ENCODE data around the gene ECI1.

The ECI1 gene

GRCh38 chr16:2284797-2285576, 33.6 kb upstream of the ECI1 start:
- H3K9me3 Mint-ChIP-seq = no peaks in the 10 kb centered on the region
- H3K4me3 Mint-ChIP-seq = no peak overlapping the region
- H3K36me3 Mint-ChIP-seq = peaks cover 3% of the 10 kb centered on the region
- peaks cover 2% of the 10 kb centered on the region for H3K4me1 Mint-ChIP-seq
- peaks cover 4% of the 10 kb centered on the region for H3K27me3 Mint-ChIP-seq
- DNase-seq (ENCODE audit: low spot score in 2 of 2) (no peak), ATAC-seq (ENCODE audit: low read depth) (no peak)
- H3K27ac Mint-ChIP-seq = no peak overlapping the region

- no peak overlapping the region for H3K4me3 Mint-ChIP-seq
- no peaks in the 10 kb centered on the region for H3K9me3 Mint-ChIP-seq
- peaks cover 3% of the 10 kb centered on the region for H3K36me3 Mint-ChIP-seq
- H3K27me3 Mint-ChIP-seq = peaks cover 4% of the 10 kb centered on the region
- DNase-seq (ENCODE audit: low spot score in 2 of 2) = no peak
- no peak overlapping the region for H3K27ac Mint-ChIP-seq
- peaks cover 2% of the 10 kb centered on the region for H3K4me1 Mint-ChIP-seq
- ATAC-seq (ENCODE audit: low read depth) = no peak
These were observed 32.8 kb upstream of the ECI1 start for GRCh38 chr16:2284001-2284770.

GRCh38 chr16:2282866-2283555, 31.6 kb upstream of the ECI1 start:
- no peak for ATAC-seq (ENCODE audit: low read depth)
- H3K4me1 Mint-ChIP-seq = peaks cover 2% of the 10 kb centered on the region
- peaks cover 3% of the 10 kb centered on the region for H3K36me3 Mint-ChIP-seq
- H3K4me3 Mint-ChIP-seq = no peak overlapping the region
- H3K9me3 Mint-ChIP-seq = no peaks in the 10 kb centered on the region
- DNase-seq (ENCODE audit: low spot score in 2 of 2) = no peak
- H3K27me3 Mint-ChIP-seq = peaks cover 4% of the 10 kb centered on the region
- H3K27ac Mint-ChIP-seq = no peak overlapping the region

- no peak overlapping the region for H3K4me3 Mint-ChIP-seq
- no peak overlapping the region for H3K27ac Mint-ChIP-seq
- H3K27me3 Mint-ChIP-seq = peaks cover 4% of the 10 kb centered on the region
- no peaks in the 10 kb centered on the region for H3K9me3 Mint-ChIP-seq
- peaks cover 2% of the 10 kb centered on the region for H3K4me1 Mint-ChIP-seq
- DNase-seq (ENCODE audit: low spot score in 2 of 2) (no peak), ATAC-seq (ENCODE audit: low read depth) (no peak)
- H3K36me3 Mint-ChIP-seq = peaks cover 3% of the 10 kb centered on the region
These were observed 30.9 kb upstream of the ECI1 start for GRCh38 chr16:2282262-2282661.

- Mint-ChIP-seq H3K27ac (no peak overlapping the region), H3K9me3 (no peaks in the 10 kb centered on the region), H3K4me1 (peaks cover 2% of the 10 kb centered on the region), H3K4me3 (no peak overlapping the region), H3K27me3 (peaks cover 4% of the 10 kb centered on the region), H3K36me3 (peaks cover 3% of the 10 kb centered on the region)
- ATAC-seq (ENCODE audit: low read depth) (no peak), DNase-seq (ENCODE audit: low spot score in 2 of 2) (no peak)
These were observed 29.7 kb upstream of the ECI1 start for GRCh38 chr16:2280981-2281542.

- ATAC-seq (ENCODE audit: low read depth) (no peak), DNase-seq (ENCODE audit: low spot score in 2 of 2) (no peak)
- H3K27ac Mint-ChIP-seq = no peak overlapping the region
- H3K27me3 Mint-ChIP-seq = peaks cover 4% of the 10 kb centered on the region
- H3K4me3 Mint-ChIP-seq = no peak overlapping the region
- no peaks in the 10 kb centered on the region for H3K9me3 Mint-ChIP-seq
- H3K4me1 Mint-ChIP-seq = peaks cover 2% of the 10 kb centered on the region
- H3K36me3 Mint-ChIP-seq = peaks cover 3% of the 10 kb centered on the region
These were observed 29.1 kb upstream of the ECI1 start for GRCh38 chr16:2280461-2280860.

- Mint-ChIP-seq H3K4me1 (peaks cover 2% of the 10 kb centered on the region), H3K9me3 (no peaks in the 10 kb centered on the region), H3K36me3 (peaks cover 3% of the 10 kb centered on the region), H3K27me3 (peaks cover 4% of the 10 kb centered on the region), H3K4me3 (no peak overlapping the region), H3K27ac (no peak overlapping the region)
- DNase-seq (ENCODE audit: low spot score in 2 of 2) = no peak
- ATAC-seq (ENCODE audit: low read depth) = no peak
These were observed 27.8 kb upstream of the ECI1 start for GRCh38 chr16:2278956-2279800.

GRCh38 chr16:2278272-2278608, 26.9 kb upstream of the ECI1 start:
- no peaks in the 10 kb centered on the region for H3K36me3 Mint-ChIP-seq
- no peak for DNase-seq (ENCODE audit: low spot score in 2 of 2)
- H3K27me3 Mint-ChIP-seq = no peaks in the 10 kb centered on the region
- no peak for ATAC-seq (ENCODE audit: low read depth)
- H3K27ac Mint-ChIP-seq = no peak overlapping the region
- no peaks in the 10 kb centered on the region for H3K9me3 Mint-ChIP-seq
- H3K4me3 Mint-ChIP-seq = no peak overlapping the region
- H3K4me1 Mint-ChIP-seq = no peaks in the 10 kb centered on the region

- no peak overlapping the region for H3K27ac Mint-ChIP-seq
- H3K4me3 Mint-ChIP-seq = no peak overlapping the region
- ATAC-seq (ENCODE audit: low read depth) (no peak), DNase-seq (ENCODE audit: low spot score in 2 of 2) (no peak)
- no peaks in the 10 kb centered on the region for H3K27me3 Mint-ChIP-seq
- no peaks in the 10 kb centered on the region for H3K36me3 Mint-ChIP-seq
- H3K9me3 Mint-ChIP-seq = no peaks in the 10 kb centered on the region
- H3K4me1 Mint-ChIP-seq = no peaks in the 10 kb centered on the region
These were observed 26.3 kb upstream of the ECI1 start for GRCh38 chr16:2277466-2278271.

- Mint-ChIP-seq H3K27me3 (no peaks in the 10 kb centered on the region), H3K9me3 (no peaks in the 10 kb centered on the region), H3K4me3 (no peak overlapping the region), H3K36me3 (no peaks in the 10 kb centered on the region), H3K27ac (no peak overlapping the region), H3K4me1 (no peaks in the 10 kb centered on the region)
- ATAC-seq (ENCODE audit: low read depth) = no peak
- DNase-seq (ENCODE audit: low spot score in 2 of 2) = no peak
These were observed 25.2 kb upstream of the ECI1 start for GRCh38 chr16:2276368-2277195.

- H3K9me3 Mint-ChIP-seq = no peaks in the 10 kb centered on the region
- no peak overlapping the region for H3K27ac Mint-ChIP-seq
- no peaks in the 10 kb centered on the region for H3K36me3 Mint-ChIP-seq
- no peaks in the 10 kb centered on the region for H3K27me3 Mint-ChIP-seq
- no peaks in the 10 kb centered on the region for H3K4me1 Mint-ChIP-seq
- DNase-seq (ENCODE audit: low spot score in 2 of 2) (no peak), ATAC-seq (ENCODE audit: low read depth) (no peak)
- no peak overlapping the region for H3K4me3 Mint-ChIP-seq
These were observed 24.3 kb upstream of the ECI1 start for GRCh38 chr16:2275476-2276367.

Data from memory B cell (primary cell).